HepG2 (cell line): ENCODE data around the gene ZNF330. TPM values are rescaled to one million over a fixed set of nuclear protein-coding genes. Genes with fewer than 3 reads are reported as not detected.

Experiments
- ATAC-seq: fragments of 200-7000 bp; cut with Tn5 transposase; 3 replicates; pipeline ENCODE4 v1.9.1; 2020; ENCODE audit warnings: mild to moderate bottlenecking, moderate library complexity
- BruUV-seq: library from RNA; stranded (reverse); fragments of 400-500 nt; replicated peaks from 2 replicates; lab custom pipeline; 2021; lab: Mats Ljungman, UMichigan
- CTCF ChIA-PET: fragments of 300-600 bp; formaldehyde crosslinking; extraction: SDS; loops from one replicate; lab custom pipeline; 2021; ENCODE audit warnings: low total read pairs, inconsistent platforms, low intra/inter-chr PET ratio; lab: Yijun Ruan, JAX
- POLR2A ChIA-PET: fragments of 350-600 bp; sonication (Branson Sonifier 250); formaldehyde crosslinking; loops from one replicate; lab custom pipeline; 2020; ENCODE audit warnings: antibody characterized with exemption, inconsistent platforms; lab: Yijun Ruan, JAX
- DNase-seq: peaks from one replicate; pipeline ENCODE4 v3.0.0-alpha.2; 2015; ENCODE audit warnings: low spot score
- FAIRE-seq: peaks from 3 replicates; lab custom pipeline; 2011; peaks lifted over from hg19 to GRCh38; lab: Jason Lieb, UNC
- H2AFZ ChIP-seq: one replicate; pipeline ENCODE4 v1.6.1; 2011; ENCODE audit warnings: low read length, inconsistent platforms
- H3K27ac ChIP-seq: fragments of 300-600 bp; 3 replicates; pipeline ENCODE4 v1.8.0; 2011; ENCODE audit warnings: mixed run types, mild to moderate bottlenecking, mixed read lengths, low read length, inconsistent platforms; ENCODE audit not compliant: insufficient read depth; ENCODE audit errors: extremely low read length
- H3K27me3 ChIP-seq, 2 experiments: fragments of 200-600 bp in 1 of 2; 2 replicates in 1 of 2; 3 replicates in 1 of 2; pipeline versions ENCODE4 v1.6.0 to v1.8.0; 2011; ENCODE audit warnings: low read length in 2 of 2, mild to moderate bottlenecking in 2 of 2, moderate library complexity in 2 of 2, inconsistent platforms in 1 of 2; ENCODE audit not compliant: insufficient read depth in 2 of 2, control insufficient read depth in 1 of 2
- H3K36me3 ChIP-seq, 2 experiments: fragments of 200-600 bp in 1 of 2; replicated peaks in 1 of 2; 2 replicates in 1 of 2; 3 replicates in 1 of 2; pipeline versions ENCODE4 v1.5.1 to v1.8.0; 2011; ENCODE audit warnings: low read length in 2 of 2, inconsistent platforms in 1 of 2; ENCODE audit not compliant: insufficient read depth in 2 of 2, control insufficient read depth in 1 of 2
- H3K4me1 ChIP-seq: 2 replicates; pipeline ENCODE4 v1.5.1; 2012; ENCODE audit warnings: low read length, inconsistent platforms; ENCODE audit not compliant: insufficient read depth
- H3K4me2 ChIP-seq: 2 replicates; pipeline ENCODE4 v1.6.0; 2011; ENCODE audit warnings: low read depth, low read length, inconsistent platforms
- H3K4me3 ChIP-seq, 3 experiments: fragments of 200-600 bp in 1 of 3; sonication (generic), shearing (Covaris generic) in 1 of 3; replicated peaks in 1 of 3; 2 replicates each; pipeline ENCODE4 v1.5.1; 2011 to 2016; ENCODE audit warnings: low read length in 3 of 3, inconsistent platforms in 2 of 3, low read depth in 2 of 3, mild to moderate bottlenecking in 2 of 3, control low read depth in 1 of 3, mixed read lengths in 1 of 3; ENCODE audit not compliant: insufficient read depth in 1 of 3
- H3K79me2 ChIP-seq: one replicate; pipeline ENCODE4 v1.6.1; 2011; ENCODE audit warnings: low read length, inconsistent platforms; ENCODE audit not compliant: insufficient read depth
- H3K9ac ChIP-seq: 2 replicates; pipeline ENCODE4 v1.6.0; 2011; ENCODE audit warnings: mild to moderate bottlenecking, low read depth, low read length, inconsistent platforms; ENCODE audit not compliant: insufficient read depth
- H3K9me3 ChIP-seq: 2 replicates; pipeline ENCODE4 v1.5.1; 2012; ENCODE audit warnings: mild to moderate bottlenecking, low read length
- H4K20me1 ChIP-seq: 2 replicates; pipeline ENCODE4 v1.6.0; 2011; ENCODE audit warnings: inconsistent platforms, mild to moderate bottlenecking, low read length, moderate library complexity; ENCODE audit not compliant: insufficient read depth
- AHR ChIP-seq: IDR thresholded peaks from 2 replicates; pipeline ENCODE4 v1.6.1; 2018; ENCODE audit warnings: missing genetic modification reagents, missing compliant biosample characterization
- CREBL2 ChIP-seq: sonication (generic); formaldehyde crosslinking; IDR thresholded peaks from 2 replicates; pipeline ENCODE4 v1.8.1; 2023; ENCODE audit warnings: missing genetic modification reagents, mild to moderate bottlenecking, borderline replicate concordance
- KDM5B ChIP-seq: sonication (generic); formaldehyde crosslinking; IDR thresholded peaks from 2 replicates; pipeline ENCODE4 v1.4.0; 2020; ENCODE audit warnings: missing genetic modification reagents, mild to moderate bottlenecking, borderline replicate concordance
- NR2C2 ChIP-seq: sonication (generic); formaldehyde crosslinking; IDR thresholded peaks from 2 replicates; pipeline ENCODE4 v1.4.0; 2020; ENCODE audit warnings: missing genetic modification reagents, mild to moderate bottlenecking, moderate library complexity, borderline replicate concordance
- TGIF2 ChIP-seq: IDR thresholded peaks from 2 replicates; pipeline ENCODE4 v1.6.1; 2016; ENCODE audit warnings: control low read depth, missing compliant biosample characterization
- ZNF274 ChIP-seq: sonication (generic); formaldehyde crosslinking; IDR thresholded peaks from 2 replicates; pipeline ENCODE4 v1.5.1; 2020; ENCODE audit warnings: mild to moderate bottlenecking, missing genetic modification reagents
- ZNF496 ChIP-seq: sonication (generic); formaldehyde crosslinking; IDR thresholded peaks from 2 replicates; pipeline ENCODE4 v1.8.1; 2023; ENCODE audit warnings: mild to moderate bottlenecking, moderate library complexity, missing genetic modification reagents; ENCODE audit not compliant: insufficient replicate concordance
- ZNF550 ChIP-seq: sonication (generic); formaldehyde crosslinking; IDR thresholded peaks from 2 replicates; pipeline ENCODE4 v1.4.0; 2020; ENCODE audit warnings: mild to moderate bottlenecking, missing genetic modification reagents, borderline replicate concordance
- ZNF720 ChIP-seq: sonication (generic); formaldehyde crosslinking; IDR thresholded peaks from 2 replicates; pipeline ENCODE4 v1.4.0; 2020; ENCODE audit warnings: missing genetic modification reagents
- ZNF782 ChIP-seq: sonication (generic); formaldehyde crosslinking; IDR thresholded peaks from 2 replicates; pipeline ENCODE4 v1.4.0; 2020; ENCODE audit warnings: missing genetic modification reagents, mild to moderate bottlenecking, borderline replicate concordance
- ZSCAN9 ChIP-seq: IDR thresholded peaks from 2 replicates; pipeline ENCODE4 v1.6.1; 2016; ENCODE audit warnings: borderline replicate concordance
- WGBS: methylation state at CpG from one replicate; pipeline ENCODE4 v1.1.6; 2017; ENCODE audit warnings: low lambda C conversion rate; 5-methylcytosine and 5-hydroxymethylcytosine counted together
- in situ Hi-C: cut with HindIII; loops from 2 replicates; pipeline ENCODE4 v1.10.0; 2017; ENCODE audit warnings: low pct_unique_long_range_greater_than_20kb; ENCODE audit not compliant: extremely low pct_ligation_motif_present
- intact Hi-C: fragments of 100-400 bp; cut with micrococcal nuclease; formaldehyde crosslinking; loops from one replicate; pipeline ENCODE4 v1.10.0; 2022; ENCODE audit not compliant: unreplicated experiment
- polyA plus RNA-seq, 8 experiments: library from polyadenylated mRNA; depleted of rRNA in 3 of 8; stranded (reverse) in 7 of 8; unstranded in 1 of 8; fragments of >200 nt; fragmentation: Illumina TruSeq in 4 of 8; extraction: Trizol in 4 of 8; gene quantifications; 2 replicates each; pipeline versions ENCODE4 v1.2.1 to v1.2.3, GENCODE V29; 2011 to 2016; ENCODE audit warnings: low read depth in 4 of 8, missing spikeins in 1 of 8, mixed read lengths in 1 of 8; ENCODE audit not compliant: insufficient read depth in 1 of 8
- total RNA-seq, 5 experiments: library from RNA; depleted of rRNA; stranded (reverse); fragments of >200 nt; fragmentation: Illumina TruSeq; extraction: Trizol; gene quantifications; 2 replicates each; pipeline ENCODE4 v1.2.3, GENCODE V29; 2016; ENCODE audit warnings: low read depth in 1 of 5

ZNF330 gene
- total and polyA plus RNA-seq, 2 of the 13 experiments (the other 11 are each of a cell fraction or from before 2014, with no cell fraction given) = 23.3 to 43.4 TPM

- Histone ChIP-seq H3K27me3 (no peaks in the 10 kb centered on the region; a peak in 1 of 5 replicates), H3K27ac (no peak overlapping the region), H3K4me3 (no peak overlapping the region), H3K4me1 (no peaks in the 10 kb centered on the region), H2AFZ (no peak overlapping the region), H4K20me1 (no peaks in the 10 kb centered on the region), H3K9ac (no peak overlapping the region), H3K36me3 (no peaks in the 10 kb centered on the region), H3K9me3 (no peaks in the 10 kb centered on the region), H3K4me2 (no peak overlapping the region), H3K79me2 (no peaks in the 10 kb centered on the region)
- WGBS = 4% methylated on average over 2 of the region's 2 CpGs
- in situ Hi-C loops (no loop called here), intact Hi-C loops (no loop called here)
- DNase-seq (no peak), ATAC-seq (no peak), FAIRE-seq (no peak)
- TF ChIP-seq ZNF274 (CRISPR knock-in tag) (no peak), ZNF720 (CRISPR knock-in tag) (no peak), CREBL2 (CRISPR knock-in tag) (no peak), AHR (CRISPR knock-in tag) (no peak), ZNF496 (CRISPR knock-in tag) (no peak), ZSCAN9 (CRISPR knock-in tag) (no peak), TGIF2 (CRISPR knock-in tag) (no peak), ZNF782 (CRISPR knock-in tag) (no peak), NR2C2 (no peak), KDM5B (CRISPR knock-in tag) (no peak), ZNF550 (no peak)
- CTCF ChIA-PET = no interaction called here
- POLR2A ChIA-PET = no interaction called here
- BruUV-seq = no TSS peak
Measured at GRCh38 chr4:141195095-141195707, 25.5 kb upstream of the ZNF330 start.
